HG02938 (cell line): ENCODE data around the gene SSNA1.

Experiments
- ATAC-seq: cut with Tn5 transposase; IDR thresholded peaks from one replicate; pipeline ENCODE4 v1.9.1; 2021; ENCODE audit warnings: mild to moderate bottlenecking, moderate library complexity; ENCODE audit not compliant: unreplicated experiment

Gene SSNA1, protein sequence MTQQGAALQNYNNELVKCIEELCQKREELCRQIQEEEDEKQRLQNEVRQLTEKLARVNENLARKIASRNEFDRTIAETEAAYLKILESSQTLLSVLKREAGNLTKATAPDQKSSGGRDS

DNA sequence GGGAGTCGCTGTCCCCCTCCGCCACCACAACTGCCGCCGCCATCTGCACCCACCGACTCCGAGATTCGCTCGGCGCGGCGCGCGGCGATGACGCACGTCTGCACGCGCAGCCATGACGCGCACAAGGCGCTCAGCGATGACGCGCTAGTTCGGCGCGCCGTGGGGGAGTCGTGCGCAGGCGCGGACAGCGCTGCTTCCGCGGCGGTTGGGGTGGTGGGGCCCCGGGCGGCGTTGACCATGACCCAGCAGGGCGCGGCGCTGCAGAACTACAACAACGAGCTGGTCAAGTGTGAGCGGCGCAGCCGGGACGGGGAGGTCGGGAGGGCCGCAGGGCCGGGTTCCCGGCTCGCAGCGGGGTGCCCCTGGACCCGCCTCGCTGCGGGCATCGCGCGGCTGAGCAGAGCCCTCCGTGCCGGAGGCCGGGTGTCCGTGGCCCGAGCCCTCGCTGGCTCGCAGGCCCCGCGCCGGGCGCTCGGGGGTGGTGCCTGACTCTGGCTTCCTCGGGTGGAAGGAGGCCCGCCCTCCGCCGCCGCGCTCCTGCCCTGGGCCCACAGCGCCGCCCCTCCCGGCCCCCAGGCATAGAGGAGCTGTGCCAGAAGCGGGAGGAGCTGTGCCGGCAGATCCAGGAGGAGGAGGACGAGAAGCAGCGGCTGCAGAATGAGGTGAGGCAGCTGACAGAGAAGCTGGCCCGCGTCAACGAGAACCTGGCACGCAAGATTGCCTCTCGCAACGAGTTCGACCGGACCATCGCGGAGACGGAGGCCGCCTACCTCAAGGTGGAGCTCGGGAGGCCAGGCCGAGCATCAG is at the start of gene SSNA1, which contains the start of gene ANAPC2:
Gene SSNA1 (plus strand): TSS at position 187 of the 807 bp plus-strand sequence. CDS start 51 bp downstream, at position 238.
Gene ANAPC2 (minus strand): TSS at position 71 of the 807 bp plus-strand sequence. CDS start 28 bp downstream, at position 43.
- peak; percentile 78 for ATAC-seq

DNA sequence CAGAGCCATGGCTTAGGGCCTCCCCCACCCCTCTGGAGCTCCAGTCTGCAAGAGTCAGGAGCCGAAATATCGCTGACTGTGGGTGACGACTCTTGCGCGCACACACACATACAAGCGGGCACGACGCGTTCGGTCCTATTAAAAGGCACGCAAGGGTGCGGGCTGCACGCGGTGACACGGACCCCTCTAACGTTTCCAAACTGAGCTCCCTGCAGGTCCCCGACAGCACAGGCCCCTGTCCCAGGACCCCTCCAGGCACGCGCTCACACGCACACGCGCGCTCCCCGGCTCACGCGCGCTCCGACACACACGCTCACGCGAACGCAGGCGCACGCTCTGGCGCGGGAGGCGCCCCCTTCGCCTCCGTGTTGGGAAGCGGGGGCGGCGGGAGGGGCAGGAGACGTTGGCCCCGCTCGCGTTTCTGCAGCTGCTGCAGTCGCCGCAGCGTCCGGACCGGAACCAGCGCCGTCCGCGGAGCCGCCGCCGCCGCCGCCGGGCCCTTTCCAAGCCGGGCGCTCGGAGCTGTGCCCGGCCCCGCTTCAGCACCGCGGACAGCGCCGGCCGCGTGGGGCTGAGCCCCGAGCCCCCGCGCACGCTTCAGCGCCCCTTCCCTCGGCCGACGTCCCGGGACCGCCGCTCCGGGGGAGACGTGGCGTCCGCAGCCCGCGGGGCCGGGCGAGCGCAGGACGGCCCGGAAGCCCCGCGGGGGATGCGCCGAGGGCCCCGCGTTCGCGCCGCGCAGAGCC is 49.6 kb upstream of the SSNA1 start, which contains the start of gene GRIN1:
Gene GRIN1 (plus strand): TSS at position 433 of the 746 bp plus-strand sequence. CDS start 333 bp downstream, outside the sequence.
- ATAC-seq = no peak

DNA sequence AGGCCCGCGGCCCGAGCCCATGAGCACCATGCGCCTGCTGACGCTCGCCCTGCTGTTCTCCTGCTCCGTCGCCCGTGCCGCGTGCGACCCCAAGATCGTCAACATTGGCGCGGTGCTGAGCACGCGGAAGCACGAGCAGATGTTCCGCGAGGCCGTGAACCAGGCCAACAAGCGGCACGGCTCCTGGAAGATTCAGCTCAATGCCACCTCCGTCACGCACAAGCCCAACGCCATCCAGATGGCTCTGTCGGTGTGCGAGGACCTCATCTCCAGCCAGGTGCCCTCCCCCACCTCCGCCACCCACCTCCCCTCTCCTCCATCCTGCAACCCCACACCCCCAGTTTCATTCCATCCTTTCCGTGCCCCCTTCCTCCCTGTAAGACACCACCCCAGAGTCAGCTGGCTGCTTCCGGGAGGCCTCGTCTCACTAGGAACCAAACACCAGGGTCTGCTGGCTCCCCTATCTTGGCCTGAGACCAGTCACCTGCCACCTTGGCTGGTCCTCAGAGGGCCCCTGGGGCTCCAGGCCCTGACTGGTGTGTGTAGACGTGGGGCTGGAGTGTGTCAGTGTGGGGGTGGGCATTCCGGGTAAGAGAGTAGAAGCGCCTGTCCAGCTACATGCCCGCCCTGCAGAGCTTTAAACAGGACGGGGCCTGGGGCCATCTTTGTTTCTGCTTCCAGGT is 48.9 kb upstream of the SSNA1 start:
- ATAC-seq = no peak

DNA sequence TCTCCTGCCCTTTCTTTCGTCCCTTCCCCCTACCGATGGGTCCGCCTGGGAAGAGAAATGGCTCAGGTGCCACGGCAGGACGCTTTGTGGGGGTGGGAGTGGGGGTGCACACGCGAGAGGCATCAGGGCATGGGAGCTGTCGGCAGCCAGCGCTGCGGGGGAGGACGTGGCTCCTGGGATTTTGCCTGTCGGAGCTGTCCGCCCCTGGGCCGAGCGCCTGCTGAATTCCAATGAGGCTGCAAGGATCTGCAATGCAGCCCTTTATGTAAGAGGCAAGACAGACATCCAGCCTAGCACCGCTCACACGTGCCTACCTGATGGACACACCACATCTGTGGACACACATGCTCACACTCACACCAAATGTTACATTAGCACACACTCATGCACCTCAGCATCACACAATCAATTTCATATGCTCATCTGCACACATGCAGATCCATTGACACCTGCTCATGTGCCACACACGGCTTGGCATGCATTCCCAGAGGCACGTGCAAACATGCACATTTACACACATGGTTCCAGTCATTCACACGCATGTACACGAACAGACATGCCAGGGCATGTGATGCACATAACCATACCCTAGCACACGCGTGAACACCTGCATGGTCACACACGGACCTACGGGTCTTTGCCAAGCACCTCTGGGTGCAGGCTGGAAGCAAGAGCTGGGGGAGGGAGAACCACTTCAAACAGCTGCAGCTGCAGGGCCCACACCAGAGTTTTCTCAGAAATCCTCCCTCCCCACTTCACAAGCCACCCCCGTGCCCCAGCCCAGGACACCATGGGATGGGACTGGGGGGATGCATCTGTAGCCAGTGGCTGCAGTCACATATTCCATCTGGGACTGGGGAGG is 48.1 kb upstream of the SSNA1 start:
- ATAC-seq = no peak

DNA sequence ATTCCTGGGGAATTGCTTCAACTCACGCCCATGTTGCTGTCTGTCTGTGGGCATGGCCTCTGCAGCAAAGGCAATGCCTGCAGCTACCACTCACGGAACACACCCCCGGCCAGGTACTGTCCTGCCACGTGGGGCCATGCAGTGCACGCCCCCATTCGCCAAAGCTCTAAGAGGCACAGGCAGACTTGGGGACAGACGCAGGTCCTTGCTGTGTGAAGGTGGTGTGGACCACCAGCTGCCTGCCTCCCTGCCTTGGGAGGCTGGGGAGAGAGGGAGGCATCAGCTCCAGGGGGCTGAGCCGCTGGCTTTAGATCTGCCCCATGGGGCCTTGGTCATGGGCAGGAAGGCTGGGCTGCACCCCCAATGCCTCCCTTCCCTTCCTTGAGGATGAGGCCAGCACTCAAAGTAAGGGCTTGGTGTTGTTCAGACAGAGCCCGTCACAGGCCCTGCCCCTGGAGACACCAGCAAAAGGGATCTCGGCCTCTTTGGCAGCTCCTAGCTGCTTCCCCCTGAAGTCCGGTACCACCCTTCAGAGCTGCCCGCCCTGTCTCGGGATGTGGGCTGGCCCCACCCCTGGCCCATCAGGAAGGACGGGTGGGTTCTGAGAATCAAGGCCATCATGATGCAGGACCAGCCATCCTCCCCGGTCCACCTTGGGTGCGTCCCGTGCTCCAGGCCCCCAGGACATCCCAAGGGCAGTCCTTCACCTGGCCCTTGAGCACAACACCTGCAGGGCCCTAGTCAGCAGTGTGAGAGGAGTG is 47.2 kb upstream of the SSNA1 start:
- no peak for ATAC-seq

DNA sequence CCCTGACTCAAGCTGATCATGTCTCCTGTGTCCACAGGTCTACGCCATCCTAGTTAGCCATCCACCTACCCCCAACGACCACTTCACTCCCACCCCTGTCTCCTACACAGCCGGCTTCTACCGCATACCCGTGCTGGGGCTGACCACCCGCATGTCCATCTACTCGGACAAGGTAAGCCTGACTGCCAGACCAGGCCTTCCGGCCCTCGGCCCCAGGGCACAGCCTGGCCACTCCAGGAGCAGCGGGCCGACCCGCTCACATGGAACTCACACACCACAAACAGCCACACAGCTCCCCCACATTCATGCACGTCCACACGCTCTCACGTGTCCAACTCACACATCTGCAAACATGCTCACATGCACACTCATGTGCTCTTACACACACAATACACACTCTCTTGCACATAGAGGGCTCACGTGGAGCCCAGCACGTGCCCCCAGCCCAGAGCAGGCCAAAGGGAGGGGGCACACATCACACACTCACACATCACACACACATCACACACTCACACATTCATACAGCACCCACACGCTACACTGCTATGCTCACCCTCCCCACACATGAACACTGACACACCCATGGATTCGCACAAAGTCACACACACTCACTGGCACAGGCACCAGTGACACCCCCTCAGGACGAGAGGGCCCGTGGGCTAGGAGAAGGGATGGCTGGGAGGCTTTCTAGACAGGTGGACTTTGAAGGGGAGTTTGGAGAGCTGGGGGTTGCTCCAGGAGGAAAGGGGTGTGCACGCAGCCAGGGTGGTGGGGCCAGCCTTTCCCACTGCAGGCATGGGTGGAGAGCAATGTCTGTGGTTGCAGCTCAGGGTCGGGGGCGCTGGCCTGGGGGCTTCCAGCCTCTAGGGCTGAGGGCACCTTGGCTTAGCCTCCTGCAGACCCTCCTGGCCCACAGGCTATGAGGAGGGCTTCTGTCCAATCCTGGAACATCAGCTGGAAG is 46.2 kb upstream of the SSNA1 start:
- no peak for ATAC-seq

DNA sequence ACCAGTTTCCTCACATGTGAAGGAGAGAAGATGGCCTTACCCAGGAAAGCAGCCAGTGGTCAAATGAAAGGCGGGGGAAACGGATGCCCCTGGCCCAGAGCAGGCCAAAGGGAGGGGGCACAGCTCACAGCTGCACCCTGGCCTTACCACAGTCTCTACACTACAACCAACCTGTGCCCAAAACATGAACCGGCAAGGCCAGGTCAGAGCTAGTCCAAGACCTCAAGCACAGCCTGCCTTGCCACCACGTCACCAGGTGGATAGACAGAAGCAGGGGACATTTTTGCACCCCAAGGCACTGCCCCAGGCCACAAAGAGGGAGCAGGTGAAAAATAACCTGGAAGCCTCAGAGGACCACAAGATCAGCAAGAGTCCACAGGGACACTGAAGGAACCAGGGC is 45.0 kb upstream of the SSNA1 start:
- no peak for ATAC-seq

DNA sequence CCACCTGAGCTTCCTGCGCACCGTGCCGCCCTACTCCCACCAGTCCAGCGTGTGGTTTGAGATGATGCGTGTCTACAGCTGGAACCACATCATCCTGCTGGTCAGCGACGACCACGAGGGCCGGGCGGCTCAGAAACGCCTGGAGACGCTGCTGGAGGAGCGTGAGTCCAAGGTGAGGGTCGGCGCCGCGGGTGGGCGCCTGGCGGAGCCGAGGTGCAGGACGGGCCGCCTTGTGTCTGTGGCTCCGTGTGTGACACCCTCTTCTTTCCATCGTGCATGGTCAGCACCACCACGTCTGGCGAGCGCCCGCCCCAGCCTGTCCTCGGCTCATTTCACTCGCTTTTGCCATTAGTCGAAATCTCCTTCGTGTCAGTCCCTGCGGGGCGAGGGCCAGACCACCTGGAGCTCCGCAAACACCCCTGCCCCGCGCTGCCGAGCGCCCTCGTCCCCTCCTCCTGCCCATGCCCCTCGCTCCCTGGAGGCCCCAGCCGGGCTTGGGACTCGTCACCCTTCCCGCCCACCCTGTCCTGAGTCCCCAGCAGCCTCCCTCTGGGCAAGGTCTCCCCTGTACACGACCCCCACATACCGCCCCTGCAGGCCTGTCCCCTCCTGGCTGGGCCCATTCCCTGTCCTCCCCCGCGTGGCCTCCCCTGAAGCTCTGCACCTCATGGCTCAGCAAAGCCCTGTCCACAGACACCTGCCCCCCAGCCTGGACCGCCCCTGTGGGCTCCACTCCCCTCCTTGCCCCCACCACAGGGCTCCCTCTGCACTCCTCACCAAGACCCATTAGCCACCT is 42.5 kb upstream of the SSNA1 start:
- ATAC-seq = no peak

DNA sequence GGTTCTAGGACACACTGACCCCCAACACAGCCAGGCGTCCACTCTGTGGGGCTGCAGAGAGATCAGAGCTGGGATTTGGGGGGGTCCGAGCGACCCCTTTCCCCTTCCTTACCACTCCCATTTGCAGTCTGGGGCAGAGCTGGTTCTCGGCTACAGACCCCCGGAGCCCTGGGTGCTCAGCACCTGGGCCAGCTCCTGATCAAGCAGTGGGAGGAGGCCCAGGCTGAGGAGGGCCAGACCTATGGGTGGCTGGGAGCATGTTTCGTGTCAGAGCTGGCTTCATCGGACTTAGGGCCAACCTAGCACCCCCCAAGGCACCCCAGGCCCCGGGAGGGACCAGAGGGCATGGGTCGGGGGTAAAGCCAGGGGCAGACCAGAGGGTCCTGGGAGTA is 42.0 kb upstream of the SSNA1 start:
- ATAC-seq = no peak

DNA sequence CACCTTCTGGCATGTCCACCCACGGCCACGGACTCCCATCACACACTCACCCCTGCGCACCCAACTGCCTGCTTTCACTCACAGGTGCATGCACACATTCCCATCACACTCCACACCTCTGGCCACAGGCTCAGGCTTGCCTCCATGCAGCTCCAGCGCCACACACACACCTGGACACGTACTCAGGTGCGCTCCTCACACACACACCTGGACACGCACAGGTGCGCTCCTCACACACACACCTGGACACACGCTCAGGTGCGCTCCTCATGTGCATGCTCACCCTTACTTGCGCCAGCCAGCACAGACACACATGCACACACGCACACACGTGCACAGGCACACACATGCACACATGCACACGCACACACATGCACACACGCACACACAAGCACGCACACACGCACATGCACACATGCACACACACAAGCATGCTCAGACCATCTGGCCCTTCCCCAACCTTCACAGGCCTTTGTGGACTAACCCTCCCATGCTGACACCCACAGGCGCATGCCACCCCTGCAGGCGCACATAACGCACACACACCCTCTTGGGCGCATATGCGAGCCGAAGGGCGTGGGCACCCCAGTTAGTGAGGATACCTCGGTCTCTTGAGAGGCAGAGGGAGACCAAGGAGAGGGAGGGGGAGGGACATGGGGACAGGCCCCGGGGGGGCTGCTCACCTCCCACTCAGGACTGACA is 41.2 kb upstream of the SSNA1 start:
- no peak for ATAC-seq

DNA sequence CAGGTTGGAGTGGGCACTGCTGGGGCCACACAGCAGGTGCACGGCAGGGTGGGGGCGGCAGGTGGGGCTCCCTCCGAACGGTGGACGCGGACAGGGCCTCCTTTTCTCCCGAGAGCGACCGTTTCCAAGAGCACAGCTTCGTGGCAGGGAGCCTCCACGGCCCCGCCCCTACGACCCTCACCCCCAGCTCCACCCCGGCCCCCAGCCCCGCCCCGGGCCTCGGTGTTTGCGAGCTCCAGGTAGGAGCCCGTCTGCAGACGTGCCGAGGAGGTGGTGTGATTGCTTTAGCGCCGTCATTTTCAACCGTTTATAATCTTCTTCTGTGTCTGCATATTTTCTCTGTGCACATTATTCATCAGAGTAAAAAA is 40.7 kb upstream of the SSNA1 start:
- ATAC-seq = no peak

DNA sequence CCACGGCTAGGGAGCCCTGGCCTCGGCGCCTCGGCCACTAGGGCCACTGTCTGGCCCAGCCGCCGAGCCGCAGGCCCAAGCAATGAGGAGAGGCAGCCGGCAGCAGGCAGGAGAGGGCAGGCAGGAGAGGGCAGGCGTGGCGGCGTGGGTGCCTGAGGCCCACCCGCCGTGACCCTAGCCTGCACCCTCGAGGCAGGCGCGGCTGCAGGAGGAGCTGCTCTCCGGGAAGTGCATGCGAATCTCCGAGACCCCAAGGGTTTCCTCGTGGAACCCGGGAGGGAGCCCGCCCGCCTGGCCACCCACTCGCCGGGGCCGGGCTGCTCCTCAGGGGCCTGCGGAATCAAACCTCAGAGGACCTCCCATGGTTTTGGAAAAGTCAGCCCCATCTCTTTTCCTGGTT is 40.2 kb upstream of the SSNA1 start:
- ATAC-seq = no peak

DNA sequence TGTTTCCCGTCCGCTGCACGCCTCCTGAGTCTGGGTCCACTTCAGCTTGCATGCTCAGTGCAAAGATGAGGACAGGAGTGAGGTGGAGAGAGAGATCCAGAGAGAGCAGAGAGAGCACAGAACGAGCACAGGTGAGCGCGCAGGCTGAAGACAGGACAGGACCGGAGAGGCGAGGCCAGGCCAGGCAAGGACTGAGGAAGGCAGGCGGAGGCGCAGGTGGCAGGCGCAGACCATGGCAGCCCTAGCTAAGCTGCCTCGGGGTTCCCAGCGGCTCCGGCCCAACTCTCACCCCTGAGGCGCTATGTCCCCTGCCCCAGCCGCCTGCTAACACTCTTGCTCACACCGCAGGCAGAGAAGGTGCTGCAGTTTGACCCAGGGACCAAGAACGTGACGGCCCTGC is 39.8 kb upstream of the SSNA1 start:
- no peak for ATAC-seq

DNA sequence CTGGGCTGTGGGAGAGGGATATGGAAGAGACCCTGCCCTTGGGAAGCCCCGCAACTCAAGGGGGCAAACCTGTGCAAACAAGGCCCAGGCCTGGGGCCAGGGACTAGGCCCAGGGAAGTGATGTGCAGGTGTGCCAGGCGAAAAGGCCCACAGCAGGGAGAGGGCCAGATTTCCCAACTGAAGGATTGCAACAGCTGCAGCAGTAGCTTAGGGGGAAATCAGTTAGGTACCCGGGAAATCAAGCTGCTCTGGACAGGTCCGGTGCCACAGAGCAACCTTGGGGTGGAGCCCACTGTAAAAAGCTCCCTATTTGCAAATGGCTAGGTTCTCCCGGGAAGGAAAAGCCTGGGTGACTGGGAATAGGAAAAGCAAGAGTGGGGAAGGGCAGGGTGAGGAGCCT is 39.1 kb upstream of the SSNA1 start:
- no peak for ATAC-seq

DNA sequence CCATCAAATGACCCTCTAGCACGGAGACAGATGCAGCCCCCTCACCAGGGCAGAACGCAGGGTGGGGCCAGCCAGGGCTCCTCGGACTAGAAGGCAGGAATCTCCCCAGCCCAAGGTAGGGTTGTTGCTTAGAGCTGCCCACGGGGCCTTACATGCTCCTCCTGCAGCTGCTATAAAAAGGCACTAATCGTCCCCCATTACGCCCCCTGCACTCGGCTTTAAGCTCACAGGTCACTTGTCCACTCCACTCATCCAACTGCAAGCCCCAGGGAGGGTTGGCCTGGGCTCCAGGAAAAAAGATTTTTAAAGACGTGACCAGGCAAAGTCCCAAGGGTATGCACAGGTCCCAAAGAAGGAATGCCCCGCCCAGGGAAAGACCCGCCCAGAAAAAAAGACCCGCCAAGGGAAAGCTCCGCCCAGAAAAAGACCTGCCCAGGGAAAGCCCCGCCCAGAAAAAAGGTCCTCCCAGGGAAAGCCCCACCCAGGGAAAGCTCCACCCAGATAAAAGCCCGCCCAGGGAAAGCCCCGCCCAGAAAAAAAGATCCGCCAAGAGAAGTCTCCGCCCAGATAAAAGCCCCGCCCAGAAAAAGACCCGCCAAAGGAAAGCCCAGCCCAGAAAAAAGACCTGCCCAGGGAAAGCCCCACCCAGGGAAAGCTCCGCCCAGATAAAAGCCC is 38.4 kb upstream of the SSNA1 start:
- peak; percentile 11 for ATAC-seq
